GM19452 (cell line): Measurements from ENCODE around the gene KCNIP2.

Experiments
- ATAC-seq: cut with Tn5 transposase; IDR thresholded peaks from one replicate; pipeline ENCODE4 v1.9.1; 2021; ENCODE audit not compliant: unreplicated experiment

KCNIP2 gene

DNA sequence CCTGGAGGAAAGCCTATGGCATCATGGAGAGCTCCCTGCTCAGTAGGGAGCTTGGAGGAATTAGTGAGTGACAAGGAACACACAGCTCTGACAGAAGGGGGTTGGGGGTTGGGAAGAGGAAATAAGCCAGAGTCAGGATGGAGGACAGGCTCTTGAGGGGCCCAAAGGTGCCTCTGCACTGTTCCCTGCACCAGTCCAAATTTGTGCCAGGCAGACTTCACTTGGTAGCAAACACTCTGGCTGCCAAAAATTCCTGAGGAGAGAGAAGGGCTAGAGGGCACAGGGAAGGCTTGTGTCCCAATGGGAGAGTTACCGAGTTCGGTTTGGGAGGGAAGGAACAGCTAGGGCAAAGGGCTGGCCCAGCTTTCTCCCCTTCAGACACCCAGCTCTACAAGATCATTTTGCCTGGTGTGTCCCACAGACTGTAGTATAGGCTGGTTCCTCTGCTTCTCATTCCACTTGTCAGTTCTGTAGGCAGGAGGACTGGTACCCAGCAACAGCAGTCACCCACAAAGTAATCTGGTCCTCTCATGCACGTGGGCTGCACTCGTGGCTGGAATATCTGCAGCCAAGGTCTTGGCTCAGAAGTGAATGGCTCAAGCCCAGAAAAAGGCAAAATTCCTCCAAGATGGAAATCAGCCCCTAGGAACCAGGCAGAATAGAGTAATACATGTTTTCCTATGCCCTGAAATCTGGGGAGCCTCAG is 8.0 kb upstream of the KCNIP2 start:
- no peak for ATAC-seq

- ATAC-seq = no peak
Observed at GRCh38 chr10:101850749-101851148, 7.1 kb upstream of the KCNIP2 start.

- no peak for ATAC-seq
Observed at GRCh38 chr10:101848894-101849351, 5.3 kb upstream of the KCNIP2 start.

GRCh38 chr10:101848408-101848807 is 4.8 kb upstream of the KCNIP2 start:
- ATAC-seq = no peak

- no peak for ATAC-seq
Observed at GRCh38 chr10:101845893-101846292, 2.3 kb upstream of the KCNIP2 start.

DNA sequence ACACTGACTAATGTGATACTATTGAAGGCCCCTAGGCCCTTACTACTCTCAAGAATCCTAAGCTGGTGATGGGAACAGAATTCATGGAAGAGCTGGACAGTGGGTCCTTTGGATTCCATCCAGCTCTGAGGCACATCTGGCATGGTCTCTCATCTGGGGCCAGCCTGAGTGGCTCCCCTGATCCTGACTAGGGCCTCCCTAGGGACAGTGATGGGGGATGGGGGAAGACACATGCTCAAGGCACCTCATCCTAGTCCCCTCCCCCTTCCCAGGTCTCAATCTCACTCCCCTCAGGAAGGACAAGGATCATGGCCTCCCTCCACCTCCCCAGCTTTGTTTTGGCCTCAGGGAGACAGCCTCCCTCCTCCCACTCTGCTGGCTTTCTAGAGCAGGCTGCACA is 1.8 kb downstream of the KCNIP2 start:
- no peak for ATAC-seq

GRCh38 chr10:101840741-101841453 is 2.7 kb downstream of the KCNIP2 start:
- no peak for ATAC-seq

DNA sequence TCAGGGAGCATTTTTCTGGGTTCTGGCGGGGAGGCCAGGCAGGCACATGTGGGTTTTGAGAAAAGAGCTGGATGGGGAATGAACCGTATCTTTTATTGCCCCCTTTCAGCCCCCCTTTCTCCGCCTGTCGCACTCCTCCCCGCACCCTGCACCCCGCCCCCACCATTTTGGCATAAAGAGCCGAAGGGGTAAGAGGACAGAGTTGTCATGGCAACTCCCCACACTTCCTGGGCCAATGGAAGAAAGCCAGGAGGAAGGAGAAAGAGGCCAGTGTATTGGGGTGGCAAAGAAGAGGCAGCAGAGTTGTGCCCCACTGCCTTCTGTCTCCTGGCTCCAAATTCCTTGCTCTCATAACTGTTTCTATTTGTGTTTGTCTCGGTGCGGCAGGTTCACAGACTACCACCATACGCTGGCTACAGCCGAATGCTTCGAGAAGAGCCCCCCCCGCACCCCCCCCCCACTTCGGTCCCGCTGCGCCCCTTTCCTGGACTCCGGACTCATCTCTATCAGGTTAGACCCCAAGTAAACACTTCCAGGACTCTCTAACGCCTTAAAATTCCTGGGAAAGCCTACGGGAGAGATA is 3.4 kb downstream of the KCNIP2 start:
- ATAC-seq = no peak

GRCh38 chr10:101839416-101840063 is 4.1 kb downstream of the KCNIP2 start:
- no peak for ATAC-seq

DNA sequence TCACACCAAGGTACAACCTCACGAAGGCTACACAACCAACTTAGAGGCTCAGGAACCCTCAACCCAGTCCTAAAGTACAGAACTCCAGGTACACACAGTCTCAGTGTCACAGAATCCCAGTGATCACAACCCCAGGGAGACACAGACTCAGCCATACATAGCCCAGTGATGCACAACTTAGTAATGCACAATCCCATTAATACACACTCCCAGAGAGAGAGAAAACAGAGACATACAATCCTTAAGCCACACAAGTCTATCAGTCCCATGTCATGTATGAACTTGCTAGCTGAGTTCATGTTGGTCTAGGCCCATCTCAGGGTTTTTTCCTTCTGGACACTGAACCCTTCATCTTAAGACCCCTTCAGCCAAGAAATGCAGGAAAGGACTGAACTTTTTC is 4.6 kb downstream of the KCNIP2 start:
- no peak for ATAC-seq

DNA sequence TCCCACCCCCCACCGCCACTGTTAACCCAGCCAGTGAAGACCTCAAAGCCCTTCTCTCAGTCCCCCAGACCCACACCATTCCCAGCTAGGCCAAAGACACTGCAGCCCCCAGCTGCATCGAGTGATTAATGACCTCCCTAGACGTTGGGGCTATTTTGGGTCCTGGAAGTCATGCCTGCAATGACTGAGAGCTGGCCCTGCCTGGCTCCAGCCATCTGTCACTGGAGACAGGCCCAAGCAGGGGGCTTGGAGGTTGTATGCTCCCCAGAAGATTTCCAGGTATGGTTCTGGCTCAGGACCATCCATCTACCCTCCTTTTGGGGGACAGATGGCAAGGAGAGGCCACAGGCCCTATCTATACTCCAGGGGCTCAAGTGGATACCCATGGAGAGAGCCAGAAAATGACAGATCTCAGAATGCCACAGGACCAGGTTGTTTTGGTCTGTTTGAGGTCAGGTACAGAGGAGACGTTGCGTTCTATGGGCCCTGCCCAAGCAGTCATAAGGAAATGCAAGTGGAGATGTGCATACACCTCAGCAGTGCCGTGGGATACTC is 5.1 kb downstream of the KCNIP2 start:
- no peak for ATAC-seq

GRCh38 chr10:101837748-101838147 is 5.9 kb downstream of the KCNIP2 start:
- ATAC-seq = no peak

DNA sequence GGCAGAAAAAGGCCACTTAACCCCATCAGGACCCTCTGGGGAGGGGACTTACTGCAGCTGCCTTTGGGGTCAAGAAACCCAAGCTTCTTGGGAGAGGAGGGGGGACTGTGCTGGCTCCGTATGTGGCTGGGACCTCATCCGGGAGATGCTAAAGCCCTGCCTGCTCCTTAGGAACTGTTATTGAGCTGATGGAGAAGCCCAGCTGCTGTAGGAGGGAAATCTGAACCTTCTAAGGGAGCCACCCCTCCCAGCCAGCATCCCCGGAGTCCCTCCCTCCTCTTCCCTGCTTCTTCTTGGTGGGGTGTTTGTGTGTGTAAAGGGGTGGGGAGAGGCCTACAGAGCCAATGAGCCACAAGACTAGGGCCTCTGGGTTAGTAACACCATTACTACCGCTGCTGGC is 8.2 kb downstream of the KCNIP2 start:
- no peak for ATAC-seq

GRCh38 chr10:101834341-101834740 is 9.3 kb downstream of the KCNIP2 start:
- no peak for ATAC-seq

DNA sequence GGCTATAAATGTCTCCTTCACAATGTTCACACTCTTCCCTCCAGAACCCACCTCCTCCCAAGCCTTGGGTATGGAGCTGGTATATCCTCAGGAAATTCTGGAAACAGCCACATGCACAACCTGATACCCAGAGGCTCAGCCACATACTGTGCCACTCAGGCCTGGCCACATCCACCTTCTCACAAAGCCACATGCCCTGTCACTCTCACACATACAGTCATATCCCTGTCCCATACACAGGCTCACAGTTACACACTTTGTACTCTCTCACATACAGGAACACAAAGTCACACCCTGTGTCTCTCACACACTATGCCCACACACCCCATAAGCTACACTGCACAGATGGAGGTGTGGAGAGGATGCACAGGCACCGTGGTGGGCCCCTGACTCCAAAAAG is 10.1 kb downstream of the KCNIP2 start:
- ATAC-seq = no peak

GRCh38 chr10:101832325-101832771 is 11.3 kb downstream of the KCNIP2 start:
- no peak for ATAC-seq

GRCh38 chr10:101831169-101831811 is 12.3 kb downstream of the KCNIP2 start:
- no peak for ATAC-seq

DNA sequence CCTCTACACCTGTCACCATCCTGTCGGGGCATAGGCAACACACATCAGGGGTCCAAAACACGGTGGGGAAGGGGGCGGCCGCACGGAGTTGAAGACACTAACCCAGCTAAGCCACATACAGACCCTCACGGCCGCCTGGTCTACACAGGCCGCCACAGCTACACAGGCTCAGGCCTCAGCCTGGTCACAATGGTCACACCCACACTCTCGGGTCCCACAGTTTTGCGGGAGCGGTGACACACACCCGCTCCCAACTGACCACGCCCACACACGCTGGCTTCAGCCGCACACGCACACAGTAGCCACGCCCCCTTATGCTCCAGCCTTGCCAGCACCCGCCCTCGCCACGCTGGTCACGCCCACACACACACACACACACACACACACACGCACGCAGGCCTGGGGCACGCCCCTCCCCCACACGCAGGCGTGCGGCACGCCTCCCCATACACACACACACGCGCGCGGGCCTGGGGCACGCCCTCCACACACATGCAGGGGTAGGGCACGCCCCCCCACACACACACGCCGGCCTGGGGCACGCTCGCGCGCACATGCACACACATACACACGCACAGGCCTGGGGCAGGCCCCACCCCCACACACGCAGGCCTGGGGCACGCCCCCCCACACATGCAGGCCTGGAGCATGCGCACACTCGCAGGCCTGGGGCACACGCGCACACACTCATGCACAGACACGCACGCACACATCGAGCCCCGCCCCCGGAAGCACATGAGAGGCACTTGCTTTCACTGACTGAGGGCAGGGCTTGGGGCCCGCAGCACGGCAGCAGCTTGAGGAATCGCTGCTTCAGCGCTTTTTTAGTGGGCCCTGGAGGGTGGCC is 13.1 kb downstream of the KCNIP2 start:
- peak; percentile 62 for ATAC-seq

DNA sequence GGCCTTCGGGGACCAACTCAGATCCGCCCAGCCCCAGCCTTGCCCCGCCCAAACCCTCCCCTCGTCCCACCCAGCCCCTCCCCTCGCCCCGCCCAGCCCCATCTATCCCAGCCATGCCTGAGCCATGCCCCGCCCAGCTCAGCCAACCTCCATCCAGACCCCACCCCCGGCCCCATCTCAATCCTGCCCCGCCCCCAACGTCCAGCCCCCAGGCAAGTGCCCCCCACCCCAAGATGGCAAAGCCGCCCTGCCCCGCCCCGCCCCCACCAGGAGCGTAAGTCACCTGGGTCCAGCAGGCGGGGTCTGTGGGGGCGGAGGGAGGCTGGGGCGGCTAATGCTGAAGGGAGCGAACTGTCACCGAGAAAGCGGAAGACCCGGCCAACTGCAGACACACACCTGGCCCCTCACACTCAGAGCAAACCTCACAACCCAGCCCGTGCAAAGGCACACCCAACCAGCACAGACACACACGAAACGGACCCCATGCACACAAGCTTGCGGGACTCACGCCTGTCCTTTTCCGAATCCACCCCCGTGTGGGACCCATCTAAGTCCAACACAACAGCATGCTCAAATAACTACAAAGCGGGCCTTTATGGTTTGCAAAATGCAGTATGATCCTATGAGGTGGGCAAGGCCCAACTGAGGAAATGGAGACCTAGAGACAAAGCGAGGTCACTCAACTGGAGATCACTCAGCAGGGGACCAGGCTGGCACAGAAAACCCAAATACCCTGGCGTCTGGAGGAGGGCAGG is 13.9 kb downstream of the KCNIP2 start:
- peak; percentile 19 for ATAC-seq
